ENCODE results near the gene LRMDA.

The LRMDA gene

DNA sequence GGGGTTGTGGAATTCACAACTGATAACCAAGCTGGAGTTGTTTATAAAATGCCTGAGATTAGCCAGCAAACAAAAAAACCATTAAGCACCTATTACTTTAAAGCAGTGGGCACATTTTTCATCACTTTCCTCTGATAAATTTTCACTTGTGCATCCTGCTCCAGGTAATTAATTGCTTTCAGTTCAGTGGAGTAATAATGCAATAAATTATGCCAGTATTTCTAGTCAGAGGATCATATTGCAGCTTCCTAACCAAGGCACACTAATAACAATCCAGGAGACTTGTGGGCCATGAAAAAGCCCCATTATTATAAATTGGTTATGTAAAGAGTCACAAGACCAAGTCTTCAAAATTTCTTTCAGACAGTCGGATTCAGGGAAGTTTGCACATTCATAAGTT lies 193.2 kb downstream of the LRMDA start:
- TF ChIP-seq, protein P1, sequence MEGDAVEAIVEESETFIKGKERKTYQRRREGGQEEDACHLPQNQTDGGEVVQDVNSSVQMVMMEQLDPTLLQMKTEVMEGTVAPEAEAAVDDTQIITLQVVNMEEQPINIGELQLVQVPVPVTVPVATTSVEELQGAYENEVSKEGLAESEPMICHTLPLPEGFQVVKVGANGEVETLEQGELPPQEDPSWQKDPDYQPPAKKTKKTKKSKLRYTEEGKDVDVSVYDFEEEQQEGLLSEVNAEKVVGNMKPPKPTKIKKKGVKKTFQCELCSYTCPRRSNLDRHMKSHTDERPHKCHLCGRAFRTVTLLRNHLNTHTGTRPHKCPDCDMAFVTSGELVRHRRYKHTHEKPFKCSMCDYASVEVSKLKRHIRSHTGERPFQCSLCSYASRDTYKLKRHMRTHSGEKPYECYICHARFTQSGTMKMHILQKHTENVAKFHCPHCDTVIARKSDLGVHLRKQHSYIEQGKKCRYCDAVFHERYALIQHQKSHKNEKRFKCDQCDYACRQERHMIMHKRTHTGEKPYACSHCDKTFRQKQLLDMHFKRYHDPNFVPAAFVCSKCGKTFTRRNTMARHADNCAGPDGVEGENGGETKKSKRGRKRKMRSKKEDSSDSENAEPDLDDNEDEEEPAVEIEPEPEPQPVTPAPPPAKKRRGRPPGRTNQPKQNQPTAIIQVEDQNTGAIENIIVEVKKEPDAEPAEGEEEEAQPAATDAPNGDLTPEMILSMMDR (IDR thresholded peaks at IDR 0.05; ENCODE audit: low read depth, low read length): no peak
- Histone ChIP-seq H3K36me3 (no peaks in the 10 kb centered on the region), H3K4me3 (ENCODE audit: low read depth, low read length) (no peak overlapping the region), H3K27me3 (ENCODE audit: insufficient read depth, low read depth, severe bottlenecking) (no peaks in the 10 kb centered on the region), H3K9me3 (ENCODE audit: severe bottlenecking) (no peaks in the 10 kb centered on the region), H3K27ac (no peak overlapping the region)
- no peak for DNase-seq

DNA sequence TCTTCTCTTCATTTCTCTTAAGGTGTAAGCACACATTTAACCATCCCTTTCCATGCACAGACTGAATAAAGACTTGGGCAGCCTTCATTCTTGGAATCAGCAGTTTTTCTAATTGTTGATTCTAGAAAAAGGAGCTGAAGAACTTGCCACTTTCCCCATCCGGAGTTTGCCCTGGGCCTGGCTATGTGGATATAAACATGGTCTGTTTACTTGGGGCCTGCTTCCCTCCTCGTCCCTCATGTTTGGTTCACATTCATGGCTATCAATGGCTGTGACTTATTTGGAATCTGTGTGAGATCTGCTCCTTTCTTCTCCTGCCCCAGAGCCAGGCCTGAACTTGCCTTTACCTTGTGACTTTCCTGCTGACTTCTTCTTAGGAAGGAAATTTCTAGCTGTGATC lies 199.3 kb downstream of the LRMDA start:
- TF ChIP-seq, protein P1 (IDR thresholded peaks at IDR 0.05; ENCODE audit: low read depth, low read length): no peak
- Histone ChIP-seq H3K27me3 (ENCODE audit: insufficient read depth, low read depth, severe bottlenecking) (no peaks in the 10 kb centered on the region), H3K36me3 (no peaks in the 10 kb centered on the region), H3K4me3 (ENCODE audit: low read depth, low read length) (no peak overlapping the region), H3K27ac (no peak overlapping the region), H3K9me3 (ENCODE audit: severe bottlenecking) (no peaks in the 10 kb centered on the region)
- DNase-seq: no peak

DNA sequence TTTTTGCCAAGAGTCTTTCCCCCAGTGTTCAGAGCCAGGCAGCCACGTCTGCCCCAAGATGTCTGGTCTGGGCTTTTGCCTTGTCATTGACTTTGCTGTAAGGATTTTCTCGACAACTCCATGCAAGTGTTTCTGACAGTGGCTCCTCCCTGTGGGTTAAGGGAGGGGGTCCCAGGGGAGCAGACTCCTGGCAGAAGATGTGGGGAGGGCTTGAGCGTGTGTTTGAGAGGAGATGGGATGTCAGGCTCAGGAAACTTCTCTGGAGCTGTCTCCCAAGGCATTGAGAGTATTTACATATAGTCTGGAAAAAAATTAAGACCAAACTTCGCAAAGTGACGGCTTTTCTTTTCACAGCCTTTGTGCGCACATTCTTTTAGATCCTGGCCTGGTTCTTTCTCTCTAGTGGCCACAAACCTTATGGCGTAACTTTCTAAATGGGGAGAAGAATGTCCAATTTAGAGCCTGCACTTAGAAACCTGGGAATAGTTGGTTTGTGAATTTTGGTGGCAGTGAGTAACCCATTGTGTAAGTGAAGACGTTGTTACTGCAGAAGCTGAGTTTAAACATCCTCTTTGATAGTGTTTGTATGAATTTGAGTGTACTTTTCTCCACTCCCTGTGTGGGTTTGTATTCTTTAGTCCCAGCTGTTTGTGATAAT lies 201.5 kb downstream of the LRMDA start:
- no peak overlapping the region for H3K27ac ChIP-seq
- no peaks in the 10 kb centered on the region for H3K27me3 ChIP-seq (ENCODE audit: insufficient read depth, low read depth, severe bottlenecking)
- no peaks in the 10 kb centered on the region for H3K36me3 ChIP-seq
- TF ChIP-seq, protein P1 (IDR thresholded peaks at IDR 0.05; ENCODE audit: low read depth, low read length): no peak
- DNase-seq: no peak
- no peak overlapping the region for H3K4me3 ChIP-seq (ENCODE audit: low read depth, low read length)
- H3K9me3 ChIP-seq (ENCODE audit: severe bottlenecking): no peaks in the 10 kb centered on the region

DNA sequence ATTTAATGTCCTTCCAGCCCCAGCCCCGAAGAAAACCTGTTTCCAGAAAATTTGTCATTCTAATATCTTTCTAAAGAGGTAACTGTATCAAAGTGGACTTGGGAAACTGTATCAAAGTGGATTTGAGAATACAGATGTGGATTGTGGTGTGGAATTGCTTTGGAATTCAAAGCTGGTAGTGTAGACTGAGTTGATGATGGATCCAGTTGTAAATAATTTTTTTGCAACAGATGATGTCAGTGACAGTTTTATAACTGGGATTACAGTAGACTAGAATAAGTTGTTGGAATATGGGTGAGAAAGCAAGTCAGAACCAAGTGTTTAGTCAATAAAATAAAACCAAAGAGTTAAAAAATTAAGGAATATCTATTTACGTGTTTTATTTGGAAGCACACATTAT lies 202.1 kb downstream of the LRMDA start:
- Histone ChIP-seq H3K36me3 (no peaks in the 10 kb centered on the region), H3K27ac (no peak overlapping the region), H3K4me3 (ENCODE audit: low read depth, low read length) (no peak overlapping the region), H3K27me3 (ENCODE audit: insufficient read depth, low read depth, severe bottlenecking) (no peaks in the 10 kb centered on the region), H3K9me3 (ENCODE audit: severe bottlenecking) (no peaks in the 10 kb centered on the region)
- TF ChIP-seq, protein P1 (IDR thresholded peaks at IDR 0.05; ENCODE audit: low read depth, low read length): no peak
- DNase-seq: no peak

DNA sequence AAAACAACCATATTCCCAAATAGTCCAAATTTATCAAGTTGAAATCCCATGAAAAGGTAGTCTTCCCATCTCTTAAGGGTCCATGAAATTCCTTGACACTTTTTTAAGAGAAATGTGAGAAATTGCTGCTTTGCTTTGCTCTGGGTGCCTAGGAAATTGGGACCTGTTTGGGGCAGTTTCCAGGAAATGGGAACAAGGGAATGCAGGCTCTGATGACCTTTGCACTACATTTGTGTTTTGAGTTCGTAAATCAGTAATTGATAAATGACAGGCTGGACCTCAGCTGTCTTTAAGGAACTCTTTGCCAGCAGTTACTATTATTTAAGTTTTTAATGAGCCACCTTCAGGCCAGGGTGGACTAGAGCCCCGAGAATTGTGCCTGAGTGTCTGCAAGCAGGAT lies 203.5 kb downstream of the LRMDA start:
- no peak for DNase-seq
- TF ChIP-seq, protein P1 (IDR thresholded peaks at IDR 0.05; ENCODE audit: low read depth, low read length): no peak
- no peaks in the 10 kb centered on the region for H3K27me3 ChIP-seq (ENCODE audit: insufficient read depth, low read depth, severe bottlenecking)
- no peak overlapping the region for H3K4me3 ChIP-seq (ENCODE audit: low read depth, low read length)
- no peaks in the 10 kb centered on the region for H3K36me3 ChIP-seq
- no peak overlapping the region for H3K27ac ChIP-seq
- no peaks in the 10 kb centered on the region for H3K9me3 ChIP-seq (ENCODE audit: severe bottlenecking)

DNA sequence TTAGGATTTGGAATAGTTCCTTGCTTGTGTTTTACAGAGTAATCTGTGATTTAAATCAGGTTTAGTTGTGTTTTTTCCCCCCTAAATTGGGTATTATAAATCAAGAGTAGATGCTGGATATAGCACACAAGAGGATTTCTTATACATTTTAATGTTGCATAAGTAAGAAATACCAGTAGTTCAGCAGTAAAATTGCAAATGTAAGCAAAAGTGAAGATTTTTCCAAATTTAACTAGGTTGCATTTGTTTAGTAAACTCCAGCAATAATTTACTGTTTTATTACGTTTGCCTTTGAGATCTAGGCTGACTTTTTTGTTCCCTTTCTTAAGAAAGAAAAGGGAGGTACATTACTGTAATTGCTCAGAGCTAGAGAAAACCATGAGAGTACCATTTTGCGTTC lies 207.3 kb downstream of the LRMDA start:
- TF ChIP-seq, protein P1 (IDR thresholded peaks at IDR 0.05; ENCODE audit: low read depth, low read length): no peak
- Histone ChIP-seq H3K9me3 (ENCODE audit: severe bottlenecking) (no peaks in the 10 kb centered on the region), H3K27ac (no peak overlapping the region), H3K36me3 (no peaks in the 10 kb centered on the region), H3K27me3 (ENCODE audit: insufficient read depth, low read depth, severe bottlenecking) (no peaks in the 10 kb centered on the region), H3K4me3 (ENCODE audit: low read depth, low read length) (no peak overlapping the region)
- no peak for DNase-seq

All from WERI-Rb-1 (cell line).